Stimulated activated CD8-positive, alpha-beta memory T cell treated with anti-CD3 and anti-CD28 coated beads, Interleukin-4, amount 100 ng/mL, for 48 hours (primary cell): Measurements from ENCODE around the gene HECTD4.
"Not testable (repeated sequence)": the region's sequence is repeated elsewhere in the genome, so short reads cannot be mapped to it uniquely, and the experiment has no call there.

Source experiments
- DNase-seq: peaks from one replicate; pipeline ENCODE4 v3.0.0-alpha.2; 2020

The HECTD4 gene

GRCh38 chr12:112352921-112353320 is 29.3 kb downstream of the HECTD4 start:
- no peak for DNase-seq

DNA sequence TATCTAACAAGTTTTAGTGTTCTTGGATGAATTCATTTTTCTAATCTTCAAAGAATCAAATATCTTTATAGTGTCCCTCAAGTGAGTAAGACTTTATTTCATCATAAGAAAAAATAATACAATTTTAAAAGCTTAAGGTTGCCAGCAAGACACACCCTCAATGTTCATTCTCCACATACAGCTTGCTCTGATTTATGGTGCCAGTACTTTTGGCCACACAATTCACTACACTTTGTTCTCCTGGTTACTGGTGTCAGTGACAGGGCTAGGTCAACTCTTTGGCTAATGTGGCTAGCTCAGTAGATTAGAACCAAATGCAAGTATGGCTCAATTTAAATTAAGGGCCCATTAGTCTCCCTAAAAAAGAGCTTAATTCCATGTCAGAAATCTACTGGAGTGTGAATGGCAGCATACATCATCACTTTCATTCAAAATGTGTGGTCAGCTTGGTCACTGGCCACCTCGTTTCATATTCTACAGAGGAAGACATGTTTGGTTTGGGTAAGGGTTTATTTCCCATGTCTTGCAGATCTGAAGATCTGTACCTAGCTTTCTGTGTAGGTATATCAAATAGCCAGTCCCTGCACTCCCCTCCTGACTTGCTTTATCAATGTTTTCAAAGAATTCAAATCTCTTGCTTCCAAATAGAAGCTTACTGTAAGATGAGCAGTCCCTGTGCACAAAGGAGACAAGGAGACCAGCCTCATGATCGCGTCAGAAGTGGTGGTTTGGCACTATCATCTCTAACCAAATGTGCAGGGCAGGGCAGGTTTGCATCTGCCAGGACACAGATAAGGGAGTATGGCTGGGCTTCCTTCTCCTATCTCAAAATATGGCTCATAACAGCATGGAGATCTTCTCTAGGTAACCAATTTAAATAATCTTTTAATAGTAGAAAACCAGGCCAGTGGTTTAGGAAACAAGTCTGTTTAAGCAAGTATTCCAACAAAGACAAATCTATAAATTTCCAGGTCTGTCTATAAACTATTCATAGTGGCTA is 31.3 kb downstream of the HECTD4 start:
- DNase-seq = no peak

DNA sequence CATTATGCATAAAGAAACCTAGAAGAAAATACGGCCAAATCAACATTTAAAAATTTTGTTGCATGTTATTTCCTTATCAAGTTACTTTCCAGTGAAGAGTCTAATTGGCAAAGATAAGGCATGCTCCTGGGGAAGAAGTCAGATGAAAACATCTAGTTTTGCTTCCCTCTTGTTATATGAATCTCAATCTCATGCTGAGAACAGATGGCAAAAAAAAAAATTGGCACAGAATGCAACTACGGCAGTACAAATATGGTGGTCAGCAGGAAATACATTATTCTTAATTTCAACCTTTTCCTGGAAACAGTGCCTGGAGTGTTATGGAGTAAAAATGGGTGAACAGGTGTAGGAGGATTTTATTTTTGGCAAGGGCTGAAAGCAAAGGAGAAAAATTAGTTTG is 32.8 kb downstream of the HECTD4 start:
- DNase-seq = no peak

DNA sequence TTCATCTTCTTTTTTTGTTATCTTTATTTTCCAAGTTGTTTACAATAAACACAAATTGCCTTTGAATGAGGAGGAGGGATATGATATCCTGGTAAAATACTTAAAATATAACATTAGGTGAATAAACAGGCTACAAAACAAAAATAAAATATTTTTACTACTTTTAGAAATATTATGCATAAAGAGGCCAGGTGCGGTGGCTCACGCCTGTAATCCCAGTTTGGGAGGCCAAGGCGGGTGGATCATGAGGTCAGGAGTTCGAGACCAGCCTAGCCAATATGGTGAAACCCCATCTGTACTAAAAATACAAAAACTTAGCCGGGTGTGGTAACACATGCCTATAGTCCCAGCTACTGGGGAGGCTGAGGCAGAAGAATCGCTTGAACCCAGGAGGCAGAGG is 33.3 kb downstream of the HECTD4 start:
- not testable (repeated sequence) for DNase-seq

DNA sequence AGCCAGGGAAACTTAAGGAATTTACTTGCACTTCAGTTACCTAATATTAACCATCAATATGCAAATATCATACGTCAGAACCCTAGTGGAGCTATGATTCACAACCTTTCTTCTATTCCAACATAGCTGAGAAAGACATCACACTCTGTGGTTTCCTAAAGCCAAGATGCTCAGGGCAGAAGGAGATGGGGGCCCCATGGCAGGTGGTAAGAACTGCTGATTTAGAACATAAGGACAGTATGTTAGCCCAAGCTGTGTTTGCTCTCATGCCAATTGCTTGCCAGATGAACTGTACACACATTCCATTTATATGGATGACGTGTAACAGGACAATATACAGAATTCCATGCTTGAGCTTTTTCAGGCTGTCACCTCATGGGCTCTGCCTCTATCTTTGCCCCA is 34.6 kb downstream of the HECTD4 start:
- no peak for DNase-seq

DNA sequence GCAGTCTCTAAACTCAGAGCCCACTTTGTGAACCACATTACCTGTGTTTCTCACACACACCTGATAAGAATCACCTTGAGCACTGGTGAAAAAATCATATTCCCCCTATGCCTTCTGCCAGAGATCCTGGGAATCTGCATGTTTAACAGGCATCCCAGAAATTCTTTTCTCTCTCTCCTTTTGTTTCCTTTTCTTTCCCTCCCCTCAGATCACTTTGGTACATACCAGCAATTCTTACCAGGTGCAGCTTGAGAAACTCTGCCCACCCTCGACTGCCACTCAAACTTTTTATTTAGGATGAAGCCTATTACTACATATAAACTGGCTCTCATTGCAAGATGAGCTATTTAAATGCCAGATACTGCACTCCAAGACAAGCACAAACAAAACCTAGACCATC is 36.0 kb downstream of the HECTD4 start:
- DNase-seq = no peak

DNA sequence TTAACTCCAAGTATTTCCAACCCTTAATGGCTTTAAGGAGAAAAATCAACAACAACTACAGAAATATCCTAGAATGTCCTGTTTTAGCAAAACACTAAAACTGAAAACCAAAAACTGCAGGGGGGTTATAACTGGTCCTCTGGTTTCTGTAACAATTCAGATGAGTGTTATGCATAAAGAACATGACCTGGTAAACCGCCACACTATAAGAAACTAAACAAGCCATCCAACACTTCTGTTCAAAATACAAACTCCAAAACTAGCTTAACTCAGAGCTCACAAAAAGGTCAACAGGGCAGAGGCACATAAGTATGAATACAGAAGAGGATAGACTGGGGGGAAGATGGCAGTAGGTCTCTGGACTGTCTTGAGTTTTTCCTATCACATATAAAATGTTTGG is 38.0 kb downstream of the HECTD4 start:
- DNase-seq = no peak

- no peak for DNase-seq
These were observed 39.6 kb downstream of the HECTD4 start for GRCh38 chr12:112342587-112342986.

DNA sequence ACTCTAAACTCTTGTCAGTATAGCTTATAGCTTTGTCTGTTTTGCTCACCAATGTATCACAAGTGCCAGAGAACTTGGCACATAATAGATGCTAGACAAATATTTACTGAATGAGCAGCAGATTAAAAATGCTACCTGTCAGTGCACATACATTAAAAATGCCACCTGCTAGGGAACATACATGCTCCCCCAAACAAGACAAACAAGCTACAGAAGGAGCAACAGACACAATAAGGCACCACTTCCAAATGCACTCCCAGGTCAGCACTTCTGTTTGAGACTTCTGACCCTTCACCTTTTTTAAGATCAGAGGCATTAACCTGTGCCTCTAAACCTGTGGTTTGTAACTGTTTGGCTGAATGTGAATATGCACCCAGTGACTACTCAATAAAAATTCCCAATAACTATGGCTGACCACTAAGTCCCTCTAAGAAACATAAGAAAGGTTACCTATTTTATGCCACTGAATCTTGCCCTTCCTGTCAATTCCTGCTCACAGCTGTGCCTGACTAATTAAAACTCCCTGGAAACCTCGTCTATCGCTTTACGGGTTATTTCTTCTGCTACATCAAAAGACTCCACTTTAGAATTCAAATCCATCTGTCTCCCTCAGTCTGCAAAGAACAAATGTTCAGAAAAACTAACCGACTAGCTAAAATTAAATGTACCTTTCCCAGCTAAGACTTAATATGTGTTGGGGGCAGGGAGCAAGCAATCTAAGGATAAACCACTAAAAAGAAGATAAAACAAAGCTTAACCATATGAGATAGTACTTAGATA is 41.0 kb downstream of the HECTD4 start:
- DNase-seq = no peak

- no peak for DNase-seq
These were observed 42.0 kb downstream of the HECTD4 start for GRCh38 chr12:112340230-112340629.

DNA sequence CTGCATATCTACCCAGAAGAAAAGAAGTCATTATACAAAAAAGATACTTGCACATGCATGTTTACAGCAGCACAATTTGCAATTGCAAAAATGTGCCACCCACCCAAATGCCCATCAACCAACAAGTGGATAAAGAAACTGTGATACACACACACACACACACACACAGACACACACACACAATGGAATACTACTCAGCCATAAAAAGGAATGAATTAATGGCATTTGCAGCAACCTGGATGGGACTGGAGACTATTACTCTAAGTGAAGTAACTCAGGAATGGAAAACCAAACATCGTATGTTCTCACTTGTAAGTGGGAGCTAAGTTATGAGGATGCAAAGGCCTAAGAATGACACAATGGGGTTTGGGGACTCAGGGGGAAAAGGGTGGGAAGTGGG is 47.2 kb downstream of the HECTD4 start:
- not testable (repeated sequence) for DNase-seq

DNA sequence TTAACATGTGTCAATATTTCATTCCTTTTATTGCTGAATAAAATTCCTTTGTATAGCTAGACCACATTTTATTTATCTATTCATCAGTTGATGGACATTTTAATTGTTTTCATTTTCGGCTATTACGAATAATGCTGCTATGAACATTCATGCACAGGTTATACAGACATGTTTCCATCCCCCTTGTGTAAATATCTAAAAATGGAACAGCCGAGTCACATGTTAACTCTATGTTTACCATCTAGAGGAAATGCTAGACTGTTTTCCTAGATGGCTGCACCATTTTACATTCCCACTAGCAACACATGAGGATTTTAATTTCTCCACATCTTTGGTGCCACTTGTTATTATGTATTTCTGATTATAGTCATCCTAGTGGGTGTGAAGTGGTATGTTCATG is 49.2 kb downstream of the HECTD4 start:
- DNase-seq = no peak

- DNase-seq = no peak
These were observed 50.3 kb downstream of the HECTD4 start for GRCh38 chr12:112331886-112332285.

- no peak for DNase-seq
These were observed 51.5 kb downstream of the HECTD4 start for GRCh38 chr12:112330706-112331105.

DNA sequence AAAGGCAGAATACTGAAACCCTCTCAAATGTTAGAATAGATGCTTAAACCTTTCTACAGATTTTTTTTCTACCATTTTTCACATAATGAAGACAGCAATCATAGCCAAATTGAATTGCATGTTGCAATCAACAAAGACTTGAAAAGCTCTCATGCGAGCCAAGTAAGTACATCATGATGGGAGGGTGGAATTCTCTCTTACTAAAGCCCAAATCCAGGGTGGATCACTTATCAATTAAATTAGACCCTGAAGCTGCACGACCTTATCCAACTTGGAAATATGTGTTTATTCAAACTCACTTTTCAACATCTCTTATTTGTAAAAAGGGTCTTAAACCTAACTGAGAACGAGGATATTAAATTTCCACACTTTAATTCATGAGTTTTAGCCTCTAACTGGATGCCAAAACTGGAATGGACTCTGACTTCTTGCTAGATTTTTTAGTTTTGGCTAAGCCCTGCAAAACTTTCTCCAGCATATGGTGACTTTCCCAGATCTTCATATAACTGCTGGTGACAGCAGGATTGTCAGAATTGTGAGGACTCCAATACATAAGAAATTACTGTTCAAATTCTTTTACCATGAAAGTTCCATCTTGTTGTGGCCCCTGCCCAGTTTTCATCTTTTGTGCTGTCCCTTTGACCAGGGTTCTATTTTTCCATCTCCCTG is 53.6 kb downstream of the HECTD4 start:
- no peak for DNase-seq

DNA sequence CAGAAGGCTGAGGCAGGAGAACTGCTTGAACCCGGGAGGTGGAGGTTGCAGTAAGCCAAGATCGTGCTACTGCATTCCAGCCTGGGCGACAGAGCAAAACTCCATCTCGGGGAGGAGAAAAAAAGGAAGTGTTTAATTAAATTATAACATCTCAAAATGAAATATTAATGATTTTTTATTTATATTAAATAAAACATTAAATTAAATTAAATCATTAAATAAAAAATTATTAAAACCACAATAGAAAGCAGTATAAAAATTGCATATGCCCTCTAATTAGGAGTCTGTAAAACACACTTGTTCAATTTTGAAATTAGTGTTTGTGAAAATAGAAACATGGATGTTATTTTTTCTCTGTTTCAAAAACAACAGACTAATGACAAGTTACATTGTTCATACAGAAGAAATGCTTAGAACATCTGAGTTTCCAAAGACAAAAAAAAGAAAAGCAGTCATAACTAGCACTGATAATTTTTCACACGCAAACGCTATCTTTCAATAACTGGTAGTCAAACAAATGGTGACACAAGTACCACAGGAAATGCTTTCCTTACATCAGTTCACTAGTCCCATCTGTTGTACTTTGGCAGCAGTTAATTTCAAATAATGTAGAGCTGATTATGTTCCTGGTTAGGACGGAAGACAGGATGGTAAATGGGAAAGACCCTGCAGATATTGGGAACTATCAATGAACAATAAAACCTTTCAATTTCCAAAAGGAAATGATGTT is 54.9 kb downstream of the HECTD4 start:
- DNase-seq = no peak

DNA sequence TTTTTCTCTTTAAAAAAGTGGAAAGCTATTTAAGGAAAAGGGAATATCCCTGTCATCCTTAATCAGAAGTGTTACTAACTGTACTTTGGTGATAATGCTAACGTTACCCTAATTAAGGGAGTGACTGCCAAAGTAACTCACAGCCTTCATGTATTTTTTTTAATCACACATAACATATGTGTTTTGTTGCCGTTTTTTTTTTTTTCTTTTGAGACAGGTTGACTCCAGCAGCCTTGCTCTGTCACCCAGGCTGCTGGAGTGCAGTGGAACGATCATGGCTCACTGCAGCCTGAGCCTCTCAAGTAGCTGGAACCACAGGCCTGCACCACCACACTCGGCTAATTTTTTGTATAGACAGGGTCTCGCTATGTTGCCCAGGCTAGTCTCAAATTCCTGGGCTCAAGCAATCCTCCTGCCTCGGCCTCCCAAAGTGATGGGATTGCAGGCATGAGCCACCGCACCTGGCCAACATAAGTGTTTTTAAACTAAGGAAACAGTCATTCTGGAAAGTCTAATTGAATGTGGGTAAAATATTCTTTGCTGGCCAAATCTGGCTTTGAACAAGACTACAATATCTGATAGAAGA is 56.5 kb downstream of the HECTD4 start:
- no peak for DNase-seq

GRCh38 chr12:112325157-112325556 is 57.1 kb downstream of the HECTD4 start:
- DNase-seq = no peak

DNA sequence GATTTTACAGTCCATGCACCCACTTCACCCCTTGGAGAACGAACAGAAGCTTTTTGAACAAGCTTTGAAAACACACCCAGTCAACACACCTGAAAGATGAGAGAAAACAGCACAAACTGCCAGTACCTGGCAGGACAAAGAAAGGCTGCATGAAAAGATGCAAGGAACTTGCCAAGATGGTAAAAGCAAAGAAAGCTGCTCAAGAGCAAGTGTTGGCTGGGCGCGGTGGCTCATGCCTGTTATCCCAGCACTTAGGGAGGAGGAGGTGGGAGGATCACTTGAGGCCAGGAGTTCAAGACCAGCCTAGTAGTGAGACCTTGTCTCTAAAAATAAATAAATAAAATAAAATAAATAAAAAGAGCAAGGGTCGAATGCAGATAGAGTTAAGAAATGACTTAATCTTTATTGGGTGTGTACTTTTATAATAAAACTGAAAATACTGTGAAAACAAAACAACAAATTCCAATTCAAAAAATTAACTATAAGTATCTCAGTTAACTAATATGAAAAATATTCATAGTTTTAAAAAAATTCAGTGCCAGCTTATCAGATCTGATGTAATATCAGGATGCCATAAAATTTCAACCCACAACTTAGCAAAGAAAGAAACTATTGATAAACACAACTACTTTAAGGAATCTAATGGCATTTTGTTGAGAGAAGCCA is 59.2 kb downstream of the HECTD4 start:
- DNase-seq = no peak

DNA sequence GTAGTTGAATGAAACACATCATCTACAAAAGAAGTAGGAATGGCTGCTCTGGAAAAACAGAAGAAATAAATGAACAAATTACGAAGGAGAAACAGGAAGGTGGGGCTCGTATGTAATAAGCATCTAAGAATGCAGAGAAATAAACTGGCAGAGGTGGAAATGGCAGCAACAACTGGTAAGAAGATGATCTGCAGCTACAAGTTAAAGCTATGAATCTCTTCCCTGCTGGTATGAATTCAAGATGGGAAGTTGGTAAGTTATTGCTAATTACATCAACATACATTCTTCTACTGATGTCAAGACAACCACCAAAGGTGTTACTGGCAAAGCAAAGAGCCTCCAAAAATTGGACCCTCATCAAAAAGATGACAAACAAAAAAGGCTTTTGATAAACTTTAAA is 59.8 kb downstream of the HECTD4 start:
- no peak for DNase-seq

DNA sequence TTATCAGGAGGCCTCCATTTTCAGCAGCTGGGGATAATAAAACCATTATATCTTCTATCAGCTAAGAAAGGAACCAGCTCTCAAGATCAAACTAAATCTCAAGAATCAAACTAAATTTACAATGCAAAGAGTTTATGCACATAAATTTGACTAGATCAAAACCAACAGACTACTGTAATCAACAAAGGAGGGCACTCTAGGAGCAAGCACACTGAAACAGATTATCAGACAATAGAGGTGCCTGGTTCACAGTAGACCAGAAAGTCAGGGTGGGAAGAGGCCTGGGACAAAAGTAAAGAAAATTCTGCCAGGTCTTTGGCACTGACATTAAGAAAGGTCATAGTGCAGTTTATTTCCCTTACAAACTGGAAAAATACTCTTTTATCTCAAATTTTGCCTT is 61.0 kb downstream of the HECTD4 start:
- no peak for DNase-seq

DNA sequence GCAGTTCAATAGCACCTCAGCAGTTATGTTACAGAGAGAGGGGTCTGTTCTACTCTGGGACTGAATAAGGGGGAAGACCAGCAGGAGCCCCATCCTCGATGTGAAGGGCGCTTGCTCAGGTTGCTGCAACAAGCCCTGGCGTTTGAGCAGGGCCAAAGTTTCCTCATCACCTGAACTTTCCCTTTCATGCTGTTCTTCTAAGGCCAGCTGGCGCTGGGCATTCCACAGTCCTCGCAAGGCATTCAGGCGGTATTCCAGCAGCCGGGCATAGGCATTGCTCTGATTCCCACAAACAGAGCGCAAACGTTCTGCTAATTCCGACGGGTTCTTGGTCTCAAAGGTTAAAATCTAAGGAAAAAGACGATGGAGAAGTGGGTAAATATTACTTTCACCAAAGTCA is 62.8 kb downstream of the HECTD4 start:
- DNase-seq = no peak
